ENCODE results near the gene RNF32.
"Not testable (repeated sequence)": the region's sequence is repeated elsewhere in the genome, so short reads cannot be mapped to it uniquely, and the experiment has no call there.

Gene RNF32

GRCh38 chr7:156693627-156694026 is 53.1 kb downstream of the RNF32 start:
- no peak overlapping the region for H3K4me3 ChIP-seq (ENCODE audit: low read depth, low read length)
- TF ChIP-seq CTCF (IDR thresholded peaks at IDR 0.05; ENCODE audit: low read depth, low read length) = no peak

- H3K4me3 ChIP-seq (ENCODE audit: low read depth, low read length) = not testable (repeated sequence)
Observed at GRCh38 chr7:156697283-156697682, 56.7 kb downstream of the RNF32 start.

- not testable (repeated sequence) for H3K4me3 ChIP-seq (ENCODE audit: low read depth, low read length)
Observed at GRCh38 chr7:156698512-156698911, 57.9 kb downstream of the RNF32 start.

- not testable (repeated sequence) for H3K4me3 ChIP-seq (ENCODE audit: low read depth, low read length)
Observed at GRCh38 chr7:156701787-156702186, 61.2 kb downstream of the RNF32 start.

GRCh38 chr7:156702399-156702798 is 61.8 kb downstream of the RNF32 start:
- no peak overlapping the region for H3K4me3 ChIP-seq (ENCODE audit: low read depth, low read length)
- no peak for TF ChIP-seq CTCF (IDR thresholded peaks at IDR 0.05; ENCODE audit: low read depth, low read length)

GRCh38 chr7:156703209-156703608 is 62.6 kb downstream of the RNF32 start:
- TF ChIP-seq CTCF (IDR thresholded peaks at IDR 0.05; ENCODE audit: low read depth, low read length) = no peak
- H3K4me3 ChIP-seq (ENCODE audit: low read depth, low read length) = no peak overlapping the region

GRCh38 chr7:156703773-156704482 is 63.4 kb downstream of the RNF32 start:
- no peak overlapping the region for H3K4me3 ChIP-seq (ENCODE audit: low read depth, low read length)

GRCh38 chr7:156722043-156722826 is 81.7 kb downstream of the RNF32 start:
- H3K4me3 ChIP-seq (ENCODE audit: low read depth, low read length) = no peak overlapping the region
- no peak for TF ChIP-seq CTCF (IDR thresholded peaks at IDR 0.05; ENCODE audit: low read depth, low read length)

More at GRCh38 chr7:156703773-156704482, 63.4 kb downstream of the RNF32 start:
- no peak for TF ChIP-seq CTCF (IDR thresholded peaks at IDR 0.05; ENCODE audit: low read depth, low read length)

GRCh38 chr7:156725073-156725472 is 84.5 kb downstream of the RNF32 start:
- H3K4me3 ChIP-seq (ENCODE audit: low read depth, low read length) = no peak overlapping the region
- TF ChIP-seq CTCF (IDR thresholded peaks at IDR 0.05; ENCODE audit: low read depth, low read length) = no peak

Measured in WI38 (cell line).